Body of pancreas (tissue), 4 donors: ENCODE measurements around the gene FAM184B. TPM values are rescaled to one million over a fixed set of nuclear protein-coding genes. Genes with fewer than 3 reads are reported as not detected.

Source experiments
- ATAC-seq: fragments of 150-250 bp; one replicate; pipeline ENCODE4 v1.9.1; 2016
- DNase-seq, 4 donors: peaks; one replicate each; pipeline ENCODE4 v3.0.0-alpha.2; 2019
- H3K27ac ChIP-seq, 4 donors: fragments of 200-600 bp; sonication (generic); 1 replicate in 3 of 4; 2 replicates in 1 of 4; pipeline versions ENCODE4 v1.5.1 to v1.6.1; 2016 to 2019; ENCODE audit warnings: mild to moderate bottlenecking in 1 of 4, mixed read lengths in 1 of 4, moderate library complexity in 1 of 4
- H3K27me3 ChIP-seq, 2 donors: fragments of 200-600 bp; sonication (generic); one replicate each; pipeline ENCODE4 v1.6.0; 2016; ENCODE audit warnings: mild to moderate bottlenecking in 1 of 2
- H3K36me3 ChIP-seq, 2 donors: fragments of 200-600 bp; sonication (generic); replicated peaks in 1 of 2; 2 replicates each; pipeline ENCODE4 v1.5.1; 2016; ENCODE audit warnings: low read depth in 2 of 2; ENCODE audit not compliant: insufficient read depth in 1 of 2
- H3K4me1 ChIP-seq: fragments of 200-600 bp; sonication (generic); one replicate; pipeline ENCODE4 v1.6.0; 2016
- H3K4me3 ChIP-seq, 2 donors: fragments of 200-600 bp; sonication (generic); 1 replicate in 1 of 2; 2 replicates in 1 of 2; pipeline ENCODE4 v1.5.1; 2016 to 2019
- H3K9me3 ChIP-seq, 3 donors: fragments of 200-600 bp; sonication (generic); 1 replicate in 2 of 3; 2 replicates in 1 of 3; pipeline ENCODE4 v1.5.1; 2016
- CTCF ChIP-seq, 7 experiments: fragments of 450-650 bp in 4 of 7; fragments of 200-600 bp in 3 of 7; sonication (generic) in 3 of 7; IDR thresholded peaks; one replicate each; pipeline ENCODE4 v1.5.1; 2016 to 2019; ENCODE audit warnings: antibody characterized with exemption in 7 of 7
- POLR2A ChIP-seq, 3 donors: fragments of 450-650 bp; IDR thresholded peaks; one replicate each; pipeline ENCODE4 v1.6.1; 2016; ENCODE audit warnings: antibody characterized with exemption in 3 of 3, mild to moderate bottlenecking in 2 of 3
- WGBS, 2 donors: methylation state at CpG; one replicate each; pipeline ENCODE4 v1.1.5; 2017; 5-methylcytosine and 5-hydroxymethylcytosine counted together
- intact Hi-C: fragments of 100-400 bp; cut with DNase I; formaldehyde crosslinking; loops from one replicate; pipeline ENCODE4 v1.15.1; 2023
- total RNA-seq, 2 donors: library from RNA; depleted of rRNA; stranded (reverse); fragments of >200 nt; gene quantifications; one replicate each; pipeline ENCODE4 v1.1.0, GENCODE V29; 2016

The FAM184B gene
- total RNA-seq, 2 donors from 2014 or later: not detected

GRCh38 chr4:17797808-17798207 is 16.4 kb upstream of the FAM184B start:
- DNase-seq (no peak), ATAC-seq (no peak)
- H3K9me3 ChIP-seq: no peaks in the 10 kb centered on the region
- no peak overlapping the region for H3K27ac ChIP-seq
- no peaks in the 10 kb centered on the region for H3K4me1 ChIP-seq
- H3K36me3 ChIP-seq: no peaks in the 10 kb centered on the region
- intact Hi-C loops: no loop called here
- WGBS, 2 donors: 96 to 97% methylated on average over 1 of the region's 1 CpG
- no peaks in the 10 kb centered on the region for H3K27me3 ChIP-seq
- H3K4me3 ChIP-seq: no peak overlapping the region
- TF ChIP-seq POLR2A (IDR thresholded peaks at IDR 0.05) (no peak), CTCF (IDR thresholded peaks at IDR 0.05) (no peak)

- Histone ChIP-seq H3K4me1 (no peaks in the 10 kb centered on the region), H3K27me3 (no peaks in the 10 kb centered on the region), H3K4me3 (no peak overlapping the region), H3K27ac (no peak overlapping the region), H3K36me3 (no peaks in the 10 kb centered on the region), H3K9me3 (no peaks in the 10 kb centered on the region)
- intact Hi-C loops: no loop called here
- TF ChIP-seq POLR2A (IDR thresholded peaks at IDR 0.05) (no peak), CTCF (IDR thresholded peaks at IDR 0.05) (no peak)
- 74 to 85% methylated on average over 1 of the region's 1 CpG for WGBS, 2 donors
- ATAC-seq (no peak), DNase-seq (no peak)
These were observed 13.3 kb upstream of the FAM184B start for GRCh38 chr4:17794730-17795129.

GRCh38 chr4:17788956-17789355 is 7.5 kb upstream of the FAM184B start:
- TF ChIP-seq CTCF (IDR thresholded peaks at IDR 0.05) (no peak), POLR2A (IDR thresholded peaks at IDR 0.05) (no peak)
- no peaks in the 10 kb centered on the region for H3K9me3 ChIP-seq

GRCh38 chr4:17787315-17787714 is 5.9 kb upstream of the FAM184B start:
- Histone ChIP-seq H3K27me3 (no peaks in the 10 kb centered on the region), H3K4me3 (no peak overlapping the region), H3K36me3 (no peaks in the 10 kb centered on the region), H3K4me1 (no peaks in the 10 kb centered on the region), H3K9me3 (no peaks in the 10 kb centered on the region), H3K27ac (no peak overlapping the region)
- 85 to 87% methylated on average over 5 of the region's 5 CpGs for whole genome bisulfite sequencing, 2 donors
- DNase-seq: no peak
- intact Hi-C loops: no loop called here
- no peak for ATAC-seq
- TF ChIP-seq CTCF (IDR thresholded peaks at IDR 0.05): no peak
- no peak for TF ChIP-seq POLR2A (IDR thresholded peaks at IDR 0.05)

More at GRCh38 chr4:17788956-17789355, 7.5 kb upstream of the FAM184B start:
- Histone ChIP-seq H3K4me3 (no peak overlapping the region), H3K27me3 (no peaks in the 10 kb centered on the region), H3K36me3 (no peaks in the 10 kb centered on the region), H3K27ac (no peak overlapping the region), H3K4me1 (no peaks in the 10 kb centered on the region)
- intact Hi-C loops: no loop called here
- DNase-seq (no peak), ATAC-seq (no peak)

GRCh38 chr4:17786567-17786966 is 5.1 kb upstream of the FAM184B start:
- Histone ChIP-seq H3K36me3 (no peaks in the 10 kb centered on the region), H3K9me3 (no peaks in the 10 kb centered on the region), H3K27me3 (no peaks in the 10 kb centered on the region), H3K4me3 (no peak overlapping the region), H3K4me1 (peaks cover 5% of the 10 kb centered on the region), H3K27ac (no peak overlapping the region)
- no peak for TF ChIP-seq CTCF (IDR thresholded peaks at IDR 0.05)
- TF ChIP-seq POLR2A (IDR thresholded peaks at IDR 0.05): no peak
- DNase-seq (no peak), ATAC-seq (no peak)
- WGBS, 2 donors: 18 to 25% methylated on average over 5 of the region's 5 CpGs
- intact Hi-C loops: no loop called here
